ENCODE data around the gene PSPH. TPM values are rescaled to one million over a fixed set of nuclear protein-coding genes. Genes with fewer than 3 reads are reported as not detected.

PSPH gene
- total and polyA plus RNA-seq, 2 donors (not counting 1 experiment from before 2014, with no cell fraction given) = 2.0 to 6.2 TPM

DNA sequence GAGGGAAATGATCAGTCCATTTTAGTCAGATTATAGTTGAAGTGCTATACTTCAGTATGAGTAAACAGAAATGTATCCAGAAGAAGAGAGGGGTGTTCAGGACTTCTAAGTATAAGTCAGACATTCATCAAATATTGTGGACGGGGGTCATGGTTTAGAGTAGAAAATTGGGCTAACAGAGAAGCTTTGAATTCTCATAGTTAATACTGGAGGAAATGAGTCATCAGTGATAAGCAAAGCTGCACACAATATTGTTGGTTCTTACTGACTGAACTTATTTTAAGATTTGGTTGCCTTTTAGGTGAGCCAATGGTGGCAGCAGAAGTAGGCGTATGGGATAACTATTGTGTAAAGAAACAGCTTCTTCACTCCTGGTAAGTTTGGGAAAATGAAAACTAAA is 11.1 kb upstream of the PSPH start:
- Histone ChIP-seq H3K79me2 (ENCODE audit: control insufficient read depth, insufficient read depth, low read length) (peaks cover 13% of the 10 kb centered on the region), H3K4me3 (ENCODE audit: control extremely low read depth in 1 of 5, extremely low read depth in 1 of 5, insufficient read depth in 1 of 5, low read depth in 2 of 5, low read length in 4 of 5) (no peak overlapping the region), H3K9ac (ENCODE audit: low read length) (no peak overlapping the region), H3K36me3 (replicated peaks in 1 of 2; ENCODE audit: control extremely low read depth in 1 of 2, control insufficient read depth in 1 of 2, extremely low read depth in 1 of 2, insufficient read depth in 2 of 2, low read length in 1 of 2) (peaks cover 22 to 45% of the 10 kb centered on the region in 2 experiments), H4K20me1 (ENCODE audit: control insufficient read depth, insufficient read depth, low read length, poor library complexity, severe bottlenecking) (no peaks in the 10 kb centered on the region), H3K4me1 (ENCODE audit: control insufficient read depth in 2 of 2, insufficient read depth in 2 of 2, low read length in 2 of 2) (peaks cover 5 to 12% of the 10 kb centered on the region in 2 donors), H3K4me2 (replicated peaks; ENCODE audit: low read depth, low read length, poor library complexity, severe bottlenecking) (no peak overlapping the region), H3K9me3 (ENCODE audit: control extremely low read depth in 1 of 3, control insufficient read depth in 2 of 3, insufficient read depth in 1 of 3, low read length in 2 of 3) (no peaks in the 10 kb centered on the region), H2AFZ (ENCODE audit: insufficient read depth, low read depth, low read length, poor library complexity, severe bottlenecking) (no peak overlapping the region), H3K27ac (ENCODE audit: low read length in 2 of 2) (peak overlapping the region in 1 of 2 donors; percentile 31), H3K27me3 (replicated peaks in 1 of 4; ENCODE audit: control extremely low read depth in 1 of 4, control insufficient read depth in 3 of 4, insufficient read depth in 4 of 4, low read length in 3 of 4) (no peaks in the 10 kb centered on the region)
- Mint-ChIP-seq H3K4me3 (peak overlapping the region; percentile 7), H3K9me3 (ENCODE audit: insufficient read depth) (no peaks in the 10 kb centered on the region), H3K4me1 (peaks cover 22% of the 10 kb centered on the region), H3K27me3 (no peaks in the 10 kb centered on the region), H3K27ac (peak overlapping the region; percentile 47)
- DNase-seq = no peak
- ATAC-seq (ENCODE audit: low read depth) = no peak
- ChIA-PET POLR2A (interaction anchor here (0.9 kb wide), 1 partner anchor 11 kb away, joined by 4 read pairs; the partner anchor contains the start of genes CCT6A and PSPH), CTCF (interaction anchor here (1.2 to 1.7 kb wide), 2 partner anchors 11 to 29 kb away, joined by 4 read pairs; no protein-coding TSS in a partner anchor)
- intact Hi-C loops (cut with micrococcal nuclease) = no loop called here
- TF ChIP-seq, protein P1, sequence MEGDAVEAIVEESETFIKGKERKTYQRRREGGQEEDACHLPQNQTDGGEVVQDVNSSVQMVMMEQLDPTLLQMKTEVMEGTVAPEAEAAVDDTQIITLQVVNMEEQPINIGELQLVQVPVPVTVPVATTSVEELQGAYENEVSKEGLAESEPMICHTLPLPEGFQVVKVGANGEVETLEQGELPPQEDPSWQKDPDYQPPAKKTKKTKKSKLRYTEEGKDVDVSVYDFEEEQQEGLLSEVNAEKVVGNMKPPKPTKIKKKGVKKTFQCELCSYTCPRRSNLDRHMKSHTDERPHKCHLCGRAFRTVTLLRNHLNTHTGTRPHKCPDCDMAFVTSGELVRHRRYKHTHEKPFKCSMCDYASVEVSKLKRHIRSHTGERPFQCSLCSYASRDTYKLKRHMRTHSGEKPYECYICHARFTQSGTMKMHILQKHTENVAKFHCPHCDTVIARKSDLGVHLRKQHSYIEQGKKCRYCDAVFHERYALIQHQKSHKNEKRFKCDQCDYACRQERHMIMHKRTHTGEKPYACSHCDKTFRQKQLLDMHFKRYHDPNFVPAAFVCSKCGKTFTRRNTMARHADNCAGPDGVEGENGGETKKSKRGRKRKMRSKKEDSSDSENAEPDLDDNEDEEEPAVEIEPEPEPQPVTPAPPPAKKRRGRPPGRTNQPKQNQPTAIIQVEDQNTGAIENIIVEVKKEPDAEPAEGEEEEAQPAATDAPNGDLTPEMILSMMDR (IDR thresholded peaks at IDR 0.05) = no peak
- TF ChIP-seq EZH2 (IDR thresholded peaks at IDR 0.05; ENCODE audit: borderline replicate concordance, insufficient read depth, low read depth, low read length, poor library complexity, severe bottlenecking) = no peak
- 100% methylated on average over 1 of the region's 2 CpGs for WGBS (ENCODE audit: insufficient coverage)

DNA sequence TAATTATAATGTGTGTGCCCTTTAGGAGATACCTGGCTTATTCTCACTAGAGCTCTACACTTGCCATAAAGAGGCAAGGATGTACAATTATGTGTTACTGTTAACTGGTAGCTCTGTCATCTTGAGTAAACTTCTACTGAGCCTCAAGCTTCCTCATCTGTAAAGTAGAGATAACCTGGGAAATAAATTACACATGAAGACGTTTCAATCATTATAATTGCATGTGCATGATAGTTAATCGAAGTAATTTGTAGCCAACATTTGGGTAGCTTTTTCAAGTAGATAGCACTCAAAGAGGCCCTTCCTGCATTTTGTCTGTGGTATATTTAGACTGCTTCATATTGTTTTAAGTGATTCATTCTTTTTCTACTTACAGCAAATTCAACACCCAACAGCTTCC is 2.7 kb upstream of the PSPH start:
- Histone ChIP-seq H3K36me3 (replicated peaks in 1 of 2; ENCODE audit: control extremely low read depth in 1 of 2, control insufficient read depth in 1 of 2, extremely low read depth in 1 of 2, insufficient read depth in 2 of 2, low read length in 1 of 2) (peaks cover 7 to 45% of the 10 kb centered on the region in 2 experiments), H4K20me1 (ENCODE audit: control insufficient read depth, insufficient read depth, low read length, poor library complexity, severe bottlenecking) (no peaks in the 10 kb centered on the region), H3K4me1 (ENCODE audit: control insufficient read depth in 2 of 2, insufficient read depth in 2 of 2, low read length in 2 of 2) (peaks cover 17 to 25% of the 10 kb centered on the region in 2 donors), H2AFZ (ENCODE audit: insufficient read depth, low read depth, low read length, poor library complexity, severe bottlenecking) (no peak overlapping the region), H3K9ac (ENCODE audit: low read length) (no peak overlapping the region), H3K9me3 (ENCODE audit: control extremely low read depth in 1 of 3, control insufficient read depth in 2 of 3, insufficient read depth in 1 of 3, low read length in 2 of 3) (no peaks in the 10 kb centered on the region), H3K4me2 (replicated peaks; ENCODE audit: low read depth, low read length, poor library complexity, severe bottlenecking) (no peak overlapping the region), H3K79me2 (ENCODE audit: control insufficient read depth, insufficient read depth, low read length) (peaks cover 21% of the 10 kb centered on the region), H3K27me3 (replicated peaks in 1 of 4; ENCODE audit: control extremely low read depth in 1 of 4, control insufficient read depth in 3 of 4, insufficient read depth in 4 of 4, low read length in 3 of 4) (no peaks in the 10 kb centered on the region), H3K4me3 (ENCODE audit: control extremely low read depth in 1 of 5, extremely low read depth in 1 of 5, insufficient read depth in 1 of 5, low read depth in 2 of 5, low read length in 4 of 5) (no peak overlapping the region), H3K27ac (ENCODE audit: low read length in 2 of 2) (no peak overlapping the region)
- intact Hi-C loops (cut with micrococcal nuclease) = loop anchor here (5.0 kb wide), 1 partner anchor 167 kb away; the partner anchor contains the start of gene ZNF713
- no peaks in the 10 kb centered on the region for H3K9me3 Mint-ChIP-seq (ENCODE audit: insufficient read depth)
- TF ChIP-seq, protein P1 (IDR thresholded peaks at IDR 0.05) = no peak
- H3K4me1 Mint-ChIP-seq = peaks cover 30% of the 10 kb centered on the region
- no peaks in the 10 kb centered on the region for H3K27me3 Mint-ChIP-seq
- ATAC-seq (ENCODE audit: low read depth) = no peak
- no peak overlapping the region for H3K27ac Mint-ChIP-seq
- no CpG with 5 or more reads among the region's 2 CpGs for WGBS (ENCODE audit: insufficient coverage)
- POLR2A ChIA-PET = interaction anchor here (0.6 kb wide), 1 partner anchor 514 kb away, joined by 3 read pairs; no protein-coding TSS in a partner anchor
- CTCF ChIA-PET = interaction anchor here (1.2 to 1.9 kb wide), 3 partner anchors 12 to 20 kb away, joined by 3 to 10 read pairs (median 4); no protein-coding TSS in a partner anchor
- H3K4me3 Mint-ChIP-seq = peak overlapping the region; percentile 35
- DNase-seq = no peak
